Keratinocyte (primary cell): ENCODE data around the gene ALCAM.

Experiments used
- EZH2 ChIP-seq: IDR thresholded peaks from one replicate; pipeline ENCODE4 v1.6.1; 2012; ENCODE audit warnings: inconsistent platforms, mild to moderate bottlenecking, low read length, moderate library complexity
- TF ChIP-seq, protein P1 (sequence below), 3 experiments: IDR thresholded peaks in 1 of 3; conservative IDR thresholded peaks in 1 of 3; optimal IDR thresholded peaks in 1 of 3; 2 replicates in 2 of 3; 3 replicates in 1 of 3; pipeline versions ENCODE3 to v1.5.1; 2011; ENCODE audit warnings: low read length in 3 of 3, mild to moderate bottlenecking in 3 of 3, moderate library complexity in 2 of 3, control low read depth in 1 of 3, inconsistent platforms in 1 of 3; ENCODE audit not compliant: insufficient read depth in 2 of 3; ENCODE audit errors: extremely low read depth in 1 of 3

DNA sequence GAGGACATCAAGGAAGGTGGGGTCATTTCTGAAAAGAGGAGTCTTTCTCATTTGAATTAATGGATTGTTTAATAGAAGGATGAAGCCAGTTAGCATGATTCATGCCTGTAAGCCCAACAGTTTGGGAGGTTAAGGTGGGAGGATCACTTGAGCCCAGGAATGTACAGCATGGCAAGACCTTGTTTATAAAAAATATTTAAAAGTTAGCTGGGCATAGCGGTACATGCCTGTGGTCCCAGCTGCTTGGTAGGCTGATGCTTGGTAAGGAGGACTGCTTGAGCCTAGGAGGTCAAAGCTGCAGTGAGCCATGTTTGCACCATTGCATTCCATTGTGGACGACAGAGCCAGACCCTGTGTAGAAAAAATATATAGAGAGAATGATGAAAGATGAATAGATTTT, 165.5 kb downstream of the ALCAM start:
- TF ChIP-seq, protein P1, sequence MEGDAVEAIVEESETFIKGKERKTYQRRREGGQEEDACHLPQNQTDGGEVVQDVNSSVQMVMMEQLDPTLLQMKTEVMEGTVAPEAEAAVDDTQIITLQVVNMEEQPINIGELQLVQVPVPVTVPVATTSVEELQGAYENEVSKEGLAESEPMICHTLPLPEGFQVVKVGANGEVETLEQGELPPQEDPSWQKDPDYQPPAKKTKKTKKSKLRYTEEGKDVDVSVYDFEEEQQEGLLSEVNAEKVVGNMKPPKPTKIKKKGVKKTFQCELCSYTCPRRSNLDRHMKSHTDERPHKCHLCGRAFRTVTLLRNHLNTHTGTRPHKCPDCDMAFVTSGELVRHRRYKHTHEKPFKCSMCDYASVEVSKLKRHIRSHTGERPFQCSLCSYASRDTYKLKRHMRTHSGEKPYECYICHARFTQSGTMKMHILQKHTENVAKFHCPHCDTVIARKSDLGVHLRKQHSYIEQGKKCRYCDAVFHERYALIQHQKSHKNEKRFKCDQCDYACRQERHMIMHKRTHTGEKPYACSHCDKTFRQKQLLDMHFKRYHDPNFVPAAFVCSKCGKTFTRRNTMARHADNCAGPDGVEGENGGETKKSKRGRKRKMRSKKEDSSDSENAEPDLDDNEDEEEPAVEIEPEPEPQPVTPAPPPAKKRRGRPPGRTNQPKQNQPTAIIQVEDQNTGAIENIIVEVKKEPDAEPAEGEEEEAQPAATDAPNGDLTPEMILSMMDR (optimal IDR thresholded peaks at IDR 0.05 in 1 of 3, IDR thresholded peaks at IDR 0.05 in 1 of 3, conservative IDR thresholded peaks at IDR 0.05 in 1 of 3; ENCODE audit: extremely low read depth in 1 of 3, insufficient read depth in 2 of 3, low read length in 3 of 3) = no peak
- TF ChIP-seq EZH2 = no peak
